ENCODE results near the gene TMEM254.
"Not testable (repeated sequence)": the region's sequence is repeated elsewhere in the genome, so short reads cannot be mapped to it uniquely, and the experiment has no call there.

The TMEM254 gene

DNA sequence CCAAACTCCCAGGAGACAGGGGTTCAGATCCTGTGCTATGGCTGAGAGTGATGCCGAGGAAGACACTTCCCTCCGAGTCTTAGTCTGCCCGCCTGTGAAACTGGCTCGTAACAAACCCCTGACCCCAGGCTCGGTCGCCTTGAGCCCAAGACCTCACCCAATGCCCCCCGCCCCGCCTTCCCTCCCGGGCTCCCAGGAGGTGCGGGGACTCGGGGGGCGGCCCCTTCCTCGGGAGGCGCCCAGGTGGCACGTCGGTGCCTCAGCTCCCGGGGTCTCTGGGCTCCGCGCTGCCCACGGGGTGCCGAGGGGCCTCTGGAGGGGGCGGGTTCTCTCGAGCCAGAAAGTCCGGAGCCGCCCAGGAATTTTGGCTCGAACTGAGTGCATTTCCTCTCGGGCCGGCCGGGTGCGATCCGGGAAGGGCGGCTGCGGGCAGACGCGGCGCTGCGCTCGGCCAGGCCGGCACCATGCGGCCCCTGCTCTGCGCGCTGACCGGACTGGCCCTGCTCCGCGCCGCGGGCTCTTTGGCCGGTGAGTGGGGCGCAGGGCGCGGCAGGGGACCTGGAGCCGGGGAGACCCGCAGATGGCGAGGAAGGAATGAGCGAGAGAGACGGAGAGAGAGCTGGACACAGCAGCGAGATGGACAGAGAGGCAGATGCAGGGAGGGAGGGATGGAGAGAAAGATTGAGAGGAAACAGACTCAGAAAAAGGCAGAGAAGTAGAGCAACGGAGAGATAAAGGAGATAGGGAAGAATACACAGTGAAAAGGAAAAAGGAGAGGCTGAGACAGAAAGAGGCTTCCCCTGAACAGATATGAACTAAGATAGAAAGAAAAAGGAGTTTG, 54.1 kb downstream of the TMEM254 start, which contains the start of gene PLAC9:
Gene PLAC9 (plus strand): TSS at position 432 of the 841 bp plus-strand sequence. CDS start 33 bp downstream, at position 465.
- Histone ChIP-seq H2BK120ac (ENCODE audit: insufficient read depth, low read length, poor library complexity) (peak within 1 kb of the TSS; percentile 59), H3K4me3 (ENCODE audit: low read depth, low read length) (peak within 1 kb of the TSS; percentile 64), H2AK5ac (ENCODE audit: low read length) (no peak within 1 kb of the TSS), H3K4me1 (ENCODE audit: control insufficient read depth in 1 of 2, insufficient read depth in 2 of 2, low read length in 2 of 2) (peaks cover 4 to 9% of the 10 kb centered on the region in 2 experiments), H3K79me2 (ENCODE audit: control insufficient read depth, insufficient read depth, low read length, poor library complexity) (peaks cover 4% of the 10 kb centered on the region), H2AFZ (ENCODE audit: insufficient read depth, low read length, poor library complexity) (peak within 1 kb of the TSS; percentile 56), H3K27ac (ENCODE audit: low read depth, low read length) (peak within 1 kb of the TSS; percentile 37), H3K36me3 (ENCODE audit: control insufficient read depth in 1 of 2, insufficient read depth in 2 of 2, low read length in 2 of 2) (no peaks in the 10 kb centered on the region), H4K8ac (ENCODE audit: low read depth, low read length) (peak within 1 kb of the TSS; percentile 86), H3K27me3 (ENCODE audit: insufficient read depth, low read length) (no peaks in the 10 kb centered on the region), H2BK12ac (ENCODE audit: low read length) (peak within 1 kb of the TSS; percentile 98), H3K18ac (ENCODE audit: low read length) (peak within 1 kb of the TSS; percentile 82), H3K14ac (ENCODE audit: low read length) (peak within 1 kb of the TSS; percentile 74), H3K9me3 (ENCODE audit: insufficient read depth, low read depth, low read length) (no peaks in the 10 kb centered on the region), H3K23ac (ENCODE audit: low read length) (no peak within 1 kb of the TSS), H3K79me1 (ENCODE audit: low read length) (peaks cover 7% of the 10 kb centered on the region), H3K4me2 (ENCODE audit: low read length) (peak within 1 kb of the TSS; percentile 70), H3K9ac (ENCODE audit: low read length) (peak within 1 kb of the TSS; percentile 20), H3K4ac (ENCODE audit: low read depth, low read length) (peak within 1 kb of the TSS; percentile 64), H2BK5ac (ENCODE audit: low read depth, low read length, poor library complexity) (peak within 1 kb of the TSS; percentile 72), H4K12ac (ENCODE audit: low read depth, low read length) (peak within 1 kb of the TSS; percentile 81), H4K91ac (ENCODE audit: low read depth, low read length) (peak within 1 kb of the TSS; percentile 91)
- WGBS (ENCODE audit: extremely low coverage, insufficient coverage, insufficient read length): no CpG with 5 or more reads among the region's 58 CpGs
- DNase-seq: peak in 1 of 2 donors; percentile 63

- Histone ChIP-seq H3K79me1 (ENCODE audit: low read length) (peaks cover 7% of the 10 kb centered on the region), H3K79me2 (ENCODE audit: control insufficient read depth, insufficient read depth, low read length, poor library complexity) (peaks cover 4% of the 10 kb centered on the region), H3K4me3 (ENCODE audit: low read depth, low read length) (no peak overlapping the region), H3K14ac (ENCODE audit: low read length) (no peak overlapping the region), H3K4me2 (ENCODE audit: low read length) (peak overlapping the region; percentile 70), H3K36me3 (ENCODE audit: control insufficient read depth in 1 of 2, insufficient read depth in 2 of 2, low read length in 2 of 2) (no peaks in the 10 kb centered on the region), H3K4ac (ENCODE audit: low read depth, low read length) (no peak overlapping the region), H2BK12ac (ENCODE audit: low read length) (no peak overlapping the region), H3K4me1 (ENCODE audit: control insufficient read depth in 1 of 2, insufficient read depth in 2 of 2, low read length in 2 of 2) (peaks cover 4 to 9% of the 10 kb centered on the region in 2 experiments), H2AFZ (ENCODE audit: insufficient read depth, low read length, poor library complexity) (no peak overlapping the region), H4K12ac (ENCODE audit: low read depth, low read length) (no peak overlapping the region), H2AK5ac (ENCODE audit: low read length) (no peak overlapping the region), H3K9me3 (ENCODE audit: insufficient read depth, low read depth, low read length) (no peaks in the 10 kb centered on the region), H3K23ac (ENCODE audit: low read length) (no peak overlapping the region), H2BK5ac (ENCODE audit: low read depth, low read length, poor library complexity) (no peak overlapping the region), H4K91ac (ENCODE audit: low read depth, low read length) (no peak overlapping the region), H2BK120ac (ENCODE audit: insufficient read depth, low read length, poor library complexity) (no peak overlapping the region), H3K27me3 (ENCODE audit: insufficient read depth, low read length) (no peaks in the 10 kb centered on the region), H4K8ac (ENCODE audit: low read depth, low read length) (no peak overlapping the region), H3K27ac (ENCODE audit: low read depth, low read length) (no peak overlapping the region), H3K18ac (ENCODE audit: low read length) (no peak overlapping the region), H3K9ac (ENCODE audit: low read length) (no peak overlapping the region)
- WGBS (ENCODE audit: extremely low coverage, insufficient coverage, insufficient read length): no CpG with 5 or more reads among the region's 6 CpGs
- no peak for DNase-seq
Measured at GRCh38 chr10:80133206-80133605, 54.7 kb downstream of the TMEM254 start.

DNA sequence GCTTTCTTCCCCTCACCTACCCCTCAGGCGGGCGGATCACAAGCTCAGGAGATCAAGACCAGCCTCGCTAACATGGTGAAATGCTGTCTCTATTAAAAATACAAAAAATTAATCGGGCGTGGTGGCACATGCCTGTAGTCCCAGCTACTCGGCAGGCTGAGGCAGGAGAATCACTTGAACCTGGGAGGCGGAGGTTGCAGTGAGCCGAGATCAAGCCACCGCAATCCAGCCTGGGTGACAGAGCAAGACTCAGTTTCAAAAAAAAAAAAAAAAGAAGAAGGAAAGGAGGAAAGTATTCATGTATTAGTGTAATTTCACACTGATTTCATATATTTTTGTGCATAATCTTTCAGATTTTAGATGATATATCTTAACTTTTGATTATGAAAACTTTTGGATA, 55.2 kb downstream of the TMEM254 start:
- H2BK5ac ChIP-seq (ENCODE audit: low read depth, low read length, poor library complexity); H2BK12ac ChIP-seq (ENCODE audit: low read length); H3K4me3 ChIP-seq (ENCODE audit: low read depth, low read length); H4K12ac ChIP-seq (ENCODE audit: low read depth, low read length); H3K27ac ChIP-seq (ENCODE audit: low read depth, low read length); H3K79me1 ChIP-seq (ENCODE audit: low read length); H4K8ac ChIP-seq (ENCODE audit: low read depth, low read length); H3K9ac ChIP-seq (ENCODE audit: low read length); H2AK5ac ChIP-seq (ENCODE audit: low read length); H3K27me3 ChIP-seq (ENCODE audit: insufficient read depth, low read length); H2AFZ ChIP-seq (ENCODE audit: insufficient read depth, low read length, poor library complexity); H3K23ac ChIP-seq (ENCODE audit: low read length); H3K18ac ChIP-seq (ENCODE audit: low read length); H3K14ac ChIP-seq (ENCODE audit: low read length); H3K4ac ChIP-seq (ENCODE audit: low read depth, low read length); H3K4me2 ChIP-seq (ENCODE audit: low read length); H3K36me3 ChIP-seq (ENCODE audit: control insufficient read depth in 1 of 2, insufficient read depth in 2 of 2, low read length in 2 of 2); H2BK120ac ChIP-seq (ENCODE audit: insufficient read depth, low read length, poor library complexity); H4K91ac ChIP-seq (ENCODE audit: low read depth, low read length); H3K4me1 ChIP-seq (ENCODE audit: control insufficient read depth in 1 of 2, insufficient read depth in 2 of 2, low read length in 2 of 2); DNase-seq; H3K9me3 ChIP-seq (ENCODE audit: insufficient read depth, low read depth, low read length); H3K79me2 ChIP-seq (ENCODE audit: control insufficient read depth, insufficient read depth, low read length, poor library complexity): not testable (repeated sequence)
- no CpG with 5 or more reads among the region's 9 CpGs for WGBS (ENCODE audit: extremely low coverage, insufficient coverage, insufficient read length)

GRCh38 chr10:80136134-80136571, 57.7 kb downstream of the TMEM254 start:
- no peak overlapping the region for H2AFZ ChIP-seq (ENCODE audit: insufficient read depth, low read length, poor library complexity)
- peaks cover 4 to 9% of the 10 kb centered on the region in 2 experiments for H3K4me1 ChIP-seq (ENCODE audit: control insufficient read depth in 1 of 2, insufficient read depth in 2 of 2, low read length in 2 of 2)
- H3K23ac ChIP-seq (ENCODE audit: low read length): no peak overlapping the region
- no peak overlapping the region for H2BK12ac ChIP-seq (ENCODE audit: low read length)
- no peaks in the 10 kb centered on the region for H3K9me3 ChIP-seq (ENCODE audit: insufficient read depth, low read depth, low read length)
- no peak overlapping the region for H3K9ac ChIP-seq (ENCODE audit: low read length)
- H3K4ac ChIP-seq (ENCODE audit: low read depth, low read length): no peak overlapping the region
- no CpG with 5 or more reads among the region's 8 CpGs for WGBS (ENCODE audit: extremely low coverage, insufficient coverage, insufficient read length)
- H3K14ac ChIP-seq (ENCODE audit: low read length): no peak overlapping the region
- no peak overlapping the region for H3K27ac ChIP-seq (ENCODE audit: low read depth, low read length)
- DNase-seq: no peak
- no peak overlapping the region for H4K8ac ChIP-seq (ENCODE audit: low read depth, low read length)
- no peak overlapping the region for H2AK5ac ChIP-seq (ENCODE audit: low read length)
- H3K79me2 ChIP-seq (ENCODE audit: control insufficient read depth, insufficient read depth, low read length, poor library complexity): peaks cover 4% of the 10 kb centered on the region
- H3K18ac ChIP-seq (ENCODE audit: low read length): no peak overlapping the region
- H3K36me3 ChIP-seq (ENCODE audit: control insufficient read depth in 1 of 2, insufficient read depth in 2 of 2, low read length in 2 of 2): no peaks in the 10 kb centered on the region
- H4K91ac ChIP-seq (ENCODE audit: low read depth, low read length): no peak overlapping the region
- H2BK120ac ChIP-seq (ENCODE audit: insufficient read depth, low read length, poor library complexity): no peak overlapping the region
- H3K4me3 ChIP-seq (ENCODE audit: low read depth, low read length): no peak overlapping the region
- H3K79me1 ChIP-seq (ENCODE audit: low read length): peaks cover 7% of the 10 kb centered on the region
- H4K12ac ChIP-seq (ENCODE audit: low read depth, low read length): no peak overlapping the region
- no peak overlapping the region for H3K4me2 ChIP-seq (ENCODE audit: low read length)
- no peak overlapping the region for H2BK5ac ChIP-seq (ENCODE audit: low read depth, low read length, poor library complexity)
- H3K27me3 ChIP-seq (ENCODE audit: insufficient read depth, low read length): no peaks in the 10 kb centered on the region
